ENCODE measurements around the gene GRIK2. TPM values are rescaled to one million over a fixed set of nuclear protein-coding genes. Genes with fewer than 3 reads are reported as not detected.

The GRIK2 gene
- total RNA-seq, 2 donors from 2014 or later: 1.00 to 4.5 TPM

- WGBS, 2 experiments (ENCODE audit: insufficient coverage in 1 of 2, insufficient read length in 1 of 2): 83 to 92% methylated on average over 3 to 4 of the region's 4 CpGs
- peaks cover 2% of the 10 kb centered on the region for H3K9me3 Mint-ChIP-seq
- no peak overlapping the region for H3K27ac Mint-ChIP-seq
- H3K9me3 ChIP-seq (ENCODE audit: control insufficient read depth, low read length): no peaks in the 10 kb centered on the region
- no peak overlapping the region for H3K4me3 ChIP-seq (ENCODE audit: low read length)
- no peaks in the 10 kb centered on the region for H3K27me3 ChIP-seq (ENCODE audit: control insufficient read depth, insufficient read depth, low read length, poor library complexity, severe bottlenecking)
- no peak for DNase-seq
- no peak overlapping the region for H3K9ac ChIP-seq (ENCODE audit: extremely low read depth, low read length, poor library complexity, severe bottlenecking)
- no peaks in the 10 kb centered on the region for H3K4me1 ChIP-seq (ENCODE audit: control insufficient read depth, insufficient read depth, low read length)
- H3K4me1 Mint-ChIP-seq: peaks cover 14% of the 10 kb centered on the region
- no peak overlapping the region for H3K27ac ChIP-seq (ENCODE audit: low read depth, low read length)
- no peaks in the 10 kb centered on the region for H3K27me3 Mint-ChIP-seq (ENCODE audit: insufficient read depth)
- H3K36me3 Mint-ChIP-seq (ENCODE audit: low read depth): no peaks in the 10 kb centered on the region
- H3K4me3 Mint-ChIP-seq: no peak overlapping the region
- no peaks in the 10 kb centered on the region for H3K36me3 ChIP-seq (ENCODE audit: control insufficient read depth, insufficient read depth, low read length)
- no peak for TF ChIP-seq CTCF (conservative IDR thresholded peaks at IDR 0.05)
Measured at GRCh38 chr6:101879782-101880181, 486.3 kb downstream of the GRIK2 start.

GRCh38 chr6:101883505-101883904, 490.0 kb downstream of the GRIK2 start:
- no peak for TF ChIP-seq CTCF (conservative IDR thresholded peaks at IDR 0.05)
- no peak overlapping the region for H3K27ac Mint-ChIP-seq
- Histone ChIP-seq H3K36me3 (ENCODE audit: control insufficient read depth, insufficient read depth, low read length) (no peaks in the 10 kb centered on the region), H3K4me3 (ENCODE audit: low read length) (no peak overlapping the region), H3K9me3 (ENCODE audit: control insufficient read depth, low read length) (no peaks in the 10 kb centered on the region), H3K9ac (ENCODE audit: extremely low read depth, low read length, poor library complexity, severe bottlenecking) (no peak overlapping the region), H3K27ac (ENCODE audit: low read depth, low read length) (no peak overlapping the region), H3K4me1 (ENCODE audit: control insufficient read depth, insufficient read depth, low read length) (no peaks in the 10 kb centered on the region), H3K27me3 (ENCODE audit: control insufficient read depth, insufficient read depth, low read length, poor library complexity, severe bottlenecking) (no peaks in the 10 kb centered on the region)
- no peaks in the 10 kb centered on the region for H3K36me3 Mint-ChIP-seq (ENCODE audit: low read depth)
- H3K9me3 Mint-ChIP-seq: no peaks in the 10 kb centered on the region
- H3K4me3 Mint-ChIP-seq: no peak overlapping the region
- peaks cover 8% of the 10 kb centered on the region for H3K4me1 Mint-ChIP-seq
- H3K27me3 Mint-ChIP-seq (ENCODE audit: insufficient read depth): no peaks in the 10 kb centered on the region
- 75 to 94% methylated on average over 3 of the region's 3 CpGs for WGBS, 2 experiments (ENCODE audit: insufficient coverage in 1 of 2, insufficient read length in 1 of 2)
- no peak for DNase-seq

GRCh38 chr6:101887532-101887931, 494.0 kb downstream of the GRIK2 start:
- Histone ChIP-seq H3K4me1 (ENCODE audit: control insufficient read depth, insufficient read depth, low read length) (no peaks in the 10 kb centered on the region), H3K27me3 (ENCODE audit: control insufficient read depth, insufficient read depth, low read length, poor library complexity, severe bottlenecking) (no peaks in the 10 kb centered on the region), H3K27ac (ENCODE audit: low read depth, low read length) (no peak overlapping the region), H3K9me3 (ENCODE audit: control insufficient read depth, low read length) (no peaks in the 10 kb centered on the region), H3K9ac (ENCODE audit: extremely low read depth, low read length, poor library complexity, severe bottlenecking) (no peak overlapping the region), H3K4me3 (ENCODE audit: low read length) (no peak overlapping the region), H3K36me3 (ENCODE audit: control insufficient read depth, insufficient read depth, low read length) (no peaks in the 10 kb centered on the region)
- Mint-ChIP-seq H3K4me1 (no peaks in the 10 kb centered on the region), H3K27ac (no peak overlapping the region), H3K36me3 (ENCODE audit: low read depth) (no peaks in the 10 kb centered on the region), H3K27me3 (ENCODE audit: insufficient read depth) (no peaks in the 10 kb centered on the region), H3K9me3 (no peaks in the 10 kb centered on the region), H3K4me3 (no peak overlapping the region)
- WGBS, 2 experiments (ENCODE audit: insufficient coverage in 1 of 2, insufficient read length in 1 of 2): 65% methylated on average over 5 of the region's 5 CpGs; no CpG with 5 or more reads in 1 of the 2 experiments
- TF ChIP-seq CTCF (conservative IDR thresholded peaks at IDR 0.05): no peak
- DNase-seq: no peak

Measured in endodermal cell (in vitro differentiated cells).